Suprapubic skin (tissue), 4 donors: ENCODE results near the gene ABRACL.
"Not testable (repeated sequence)": the region's sequence is repeated elsewhere in the genome, so short reads cannot be mapped to it uniquely, and the experiment has no call there.

ENCODE experiments used
- POLR2A ChIP-seq, 2 donors: fragments of 450-650 bp; IDR thresholded peaks; one replicate each; pipeline ENCODE4 v1.6.1; 2017; ENCODE audit warnings: antibody characterized with exemption in 2 of 2, mild to moderate bottlenecking in 2 of 2, moderate library complexity in 2 of 2
- POLR2AphosphoS5 ChIP-seq, 3 donors: sonication (generic); formaldehyde crosslinking; IDR thresholded peaks; one replicate each; pipeline ENCODE4 v1.6.1; 2017; ENCODE audit warnings: antibody characterized with exemption in 3 of 3
- TF ChIP-seq, protein P1 (sequence below), 2 donors: fragments of 200-600 bp in 1 of 2; fragments of 450-650 bp in 1 of 2; sonication (generic) in 1 of 2; IDR thresholded peaks; one replicate each; pipeline ENCODE4 v1.5.1; 2016 to 2019; ENCODE audit warnings: antibody characterized with exemption in 2 of 2, mild to moderate bottlenecking in 1 of 2, moderate library complexity in 1 of 2

- TF ChIP-seq, protein P1, sequence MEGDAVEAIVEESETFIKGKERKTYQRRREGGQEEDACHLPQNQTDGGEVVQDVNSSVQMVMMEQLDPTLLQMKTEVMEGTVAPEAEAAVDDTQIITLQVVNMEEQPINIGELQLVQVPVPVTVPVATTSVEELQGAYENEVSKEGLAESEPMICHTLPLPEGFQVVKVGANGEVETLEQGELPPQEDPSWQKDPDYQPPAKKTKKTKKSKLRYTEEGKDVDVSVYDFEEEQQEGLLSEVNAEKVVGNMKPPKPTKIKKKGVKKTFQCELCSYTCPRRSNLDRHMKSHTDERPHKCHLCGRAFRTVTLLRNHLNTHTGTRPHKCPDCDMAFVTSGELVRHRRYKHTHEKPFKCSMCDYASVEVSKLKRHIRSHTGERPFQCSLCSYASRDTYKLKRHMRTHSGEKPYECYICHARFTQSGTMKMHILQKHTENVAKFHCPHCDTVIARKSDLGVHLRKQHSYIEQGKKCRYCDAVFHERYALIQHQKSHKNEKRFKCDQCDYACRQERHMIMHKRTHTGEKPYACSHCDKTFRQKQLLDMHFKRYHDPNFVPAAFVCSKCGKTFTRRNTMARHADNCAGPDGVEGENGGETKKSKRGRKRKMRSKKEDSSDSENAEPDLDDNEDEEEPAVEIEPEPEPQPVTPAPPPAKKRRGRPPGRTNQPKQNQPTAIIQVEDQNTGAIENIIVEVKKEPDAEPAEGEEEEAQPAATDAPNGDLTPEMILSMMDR (IDR thresholded peaks at IDR 0.05), result not testable (repeated sequence)
- TF ChIP-seq POLR2AphosphoS5, POLR2A (IDR thresholded peaks at IDR 0.05): not testable (repeated sequence)
Observed at GRCh38 chr6:139050131-139050769, 21.7 kb downstream of the ABRACL start.
